Aorta (tissue), 5 donors: ENCODE data around the gene CDYL. TPM values are rescaled to one million over a fixed set of nuclear protein-coding genes. Genes with fewer than 3 reads are reported as not detected.

Experiments used
- ATAC-seq: fragments of 200-7000 bp; cut with Tn5 transposase; one replicate; pipeline ENCODE4 v1.9.1; 2022; ENCODE audit warnings: moderate library complexity; ENCODE audit not compliant: low FRiP score
- DNase-seq, 2 donors: peaks; one replicate each; pipeline ENCODE4 v3.0.0-alpha.2; 2020
- H3K27ac ChIP-seq, 2 donors: one replicate each; pipeline ENCODE4 v1.5.1; 2013; ENCODE audit warnings: low read length in 2 of 2, mild to moderate bottlenecking in 2 of 2, moderate library complexity in 2 of 2, control low read depth in 1 of 2, inconsistent platforms in 1 of 2, low read depth in 1 of 2
- H3K27me3 ChIP-seq, 2 donors: one replicate each; pipeline ENCODE4 v1.6.1; 2013; ENCODE audit warnings: control low read depth in 1 of 2, low read length in 1 of 2, mild to moderate bottlenecking in 1 of 2, moderate library complexity in 1 of 2; ENCODE audit not compliant: insufficient read depth in 2 of 2, control insufficient read depth in 1 of 2
- H3K36me3 ChIP-seq, 2 donors: one replicate each; pipeline ENCODE4 v1.6.1; 2013; ENCODE audit warnings: control low read depth in 1 of 2, low read length in 1 of 2, mild to moderate bottlenecking in 1 of 2; ENCODE audit not compliant: insufficient read depth in 2 of 2, control insufficient read depth in 1 of 2
- H3K4me1 ChIP-seq, 2 donors: one replicate each; pipeline ENCODE4 v1.6.1; 2013; ENCODE audit warnings: low read length in 2 of 2, control low read depth in 1 of 2, mild to moderate bottlenecking in 1 of 2, moderate library complexity in 1 of 2; ENCODE audit not compliant: insufficient read depth in 2 of 2, control insufficient read depth in 1 of 2
- H3K4me3 ChIP-seq, 2 donors: one replicate each; pipeline ENCODE4 v1.5.1; 2013; ENCODE audit warnings: low read length in 2 of 2, control low read depth in 1 of 2, mild to moderate bottlenecking in 1 of 2
- H3K9me3 ChIP-seq: one replicate; pipeline ENCODE4 v1.6.1; 2013; ENCODE audit warnings: mild to moderate bottlenecking, low read length; ENCODE audit not compliant: control insufficient read depth
- WGBS, 2 donors: extraction: QIAGEN DNeasy Blood & Tissue Kit; methylation state at CpG; one replicate each; pipeline ENCODE4 v1.1.7; 2013; 5-methylcytosine and 5-hydroxymethylcytosine counted together
- intact Hi-C, 2 donors: fragments of 100-400 bp; cut with DNase I; formaldehyde crosslinking; loops; one replicate each; pipeline versions ENCODE4 v1.14.2 to v1.15.0; 2022
- polyA plus RNA-seq, 2 donors: library from polyadenylated mRNA; stranded (reverse); fragments of 200-250 nt; gene quantifications; one replicate each; pipeline ENCODE4 v1.2.3, GENCODE V29; 2013
- total RNA-seq, 2 donors: library from RNA; stranded (reverse); fragmentation: NEBNext Ultra II Directional; extraction: Animal tissue kit (Norgen Biotek cat#: 25700); gene quantifications; one replicate each; pipeline ENCODE4 v1.2.1, GENCODE V29; 2021
- donor health status: healthy with polysubstance abuse.
- donor health status: Bipolar disorder and iron deficiency.
- donor health status: DM: no; HTN: no; CAD: no.
- donor health status: DM: no; HTN: no; CAD: no.
- donor health status: DM: yes; HTN: yes; CAD: no.

The CDYL gene
- total and polyA plus RNA-seq, 4 donors = 9.6 to 44.2 (median 26.4) TPM

- Histone ChIP-seq H3K27ac (no peak overlapping the region), H3K36me3 (no peaks in the 10 kb centered on the region), H3K9me3 (no peaks in the 10 kb centered on the region), H3K4me3 (no peak overlapping the region), H3K4me1 (no peaks in the 10 kb centered on the region), H3K27me3 (no peaks in the 10 kb centered on the region)
- intact Hi-C loops = no loop called here
- 83 to 87% methylated on average over 2 of the region's 2 CpGs for WGBS, 2 donors
- DNase-seq = no peak
- ATAC-seq = no peak
Measured at GRCh38 chr6:4962905-4963304, 186.7 kb downstream of the CDYL start.

GRCh38 chr6:4964675-4965561 lies 188.7 kb downstream of the CDYL start:
- no peaks in the 10 kb centered on the region for H3K4me1 ChIP-seq
- no peak overlapping the region for H3K27ac ChIP-seq
- H3K27me3 ChIP-seq = no peaks in the 10 kb centered on the region
- WGBS, 2 donors = 87 to 88% methylated on average over 22 of the region's 22 CpGs
- intact Hi-C loops = no loop called here
- ATAC-seq (no peak), DNase-seq (no peak)
- H3K4me3 ChIP-seq = no peak overlapping the region
- no peaks in the 10 kb centered on the region for H3K9me3 ChIP-seq
- no peaks in the 10 kb centered on the region for H3K36me3 ChIP-seq

DNA sequence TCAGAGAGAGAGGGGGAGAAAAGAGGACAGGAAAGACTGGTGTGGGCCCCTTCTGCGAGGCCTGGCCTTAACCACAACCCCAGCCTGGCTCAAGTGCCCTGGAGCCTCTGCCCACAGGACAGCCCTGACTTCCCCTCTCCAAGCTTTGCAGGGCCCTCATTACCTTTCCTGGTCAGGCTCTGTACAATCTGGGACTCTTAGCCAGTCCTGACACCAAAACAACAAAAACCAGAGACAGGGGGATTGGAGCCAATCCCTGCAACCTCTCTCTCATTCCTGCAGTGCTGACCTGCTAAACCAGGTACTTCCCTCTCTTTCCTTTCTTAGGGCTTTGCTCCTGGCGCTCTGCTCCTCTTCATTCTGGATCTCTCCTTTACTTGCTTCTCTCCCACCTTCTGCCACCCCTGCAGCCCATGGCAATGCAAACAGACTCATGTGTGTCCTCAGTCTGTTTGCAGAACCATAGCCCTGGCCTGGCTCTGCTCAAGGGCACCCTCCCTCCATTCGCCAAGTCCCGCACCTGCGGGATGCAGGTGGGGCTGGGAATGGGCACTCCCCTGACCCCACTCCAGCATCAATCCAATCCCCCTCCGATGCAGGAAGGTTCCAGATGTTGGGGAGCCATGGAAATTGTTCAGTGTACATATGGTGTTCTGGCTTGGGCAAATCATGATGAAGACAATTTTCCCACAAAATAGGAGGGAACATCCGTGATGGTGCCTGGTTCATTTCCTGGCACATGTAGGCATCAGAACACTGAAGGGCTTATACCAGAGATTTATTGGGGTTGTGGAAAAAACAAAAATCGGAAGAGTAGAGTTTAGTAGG lies 189.6 kb downstream of the CDYL start:
- intact Hi-C loops = no loop called here
- DNase-seq = no peak
- Histone ChIP-seq H3K4me3 (no peak overlapping the region), H3K27ac (no peak overlapping the region), H3K27me3 (no peaks in the 10 kb centered on the region), H3K4me1 (no peaks in the 10 kb centered on the region), H3K36me3 (no peaks in the 10 kb centered on the region), H3K9me3 (no peaks in the 10 kb centered on the region)
- WGBS, 2 donors = 93 to 97% methylated on average over 8 of the region's 8 CpGs
- ATAC-seq = no peak

DNA sequence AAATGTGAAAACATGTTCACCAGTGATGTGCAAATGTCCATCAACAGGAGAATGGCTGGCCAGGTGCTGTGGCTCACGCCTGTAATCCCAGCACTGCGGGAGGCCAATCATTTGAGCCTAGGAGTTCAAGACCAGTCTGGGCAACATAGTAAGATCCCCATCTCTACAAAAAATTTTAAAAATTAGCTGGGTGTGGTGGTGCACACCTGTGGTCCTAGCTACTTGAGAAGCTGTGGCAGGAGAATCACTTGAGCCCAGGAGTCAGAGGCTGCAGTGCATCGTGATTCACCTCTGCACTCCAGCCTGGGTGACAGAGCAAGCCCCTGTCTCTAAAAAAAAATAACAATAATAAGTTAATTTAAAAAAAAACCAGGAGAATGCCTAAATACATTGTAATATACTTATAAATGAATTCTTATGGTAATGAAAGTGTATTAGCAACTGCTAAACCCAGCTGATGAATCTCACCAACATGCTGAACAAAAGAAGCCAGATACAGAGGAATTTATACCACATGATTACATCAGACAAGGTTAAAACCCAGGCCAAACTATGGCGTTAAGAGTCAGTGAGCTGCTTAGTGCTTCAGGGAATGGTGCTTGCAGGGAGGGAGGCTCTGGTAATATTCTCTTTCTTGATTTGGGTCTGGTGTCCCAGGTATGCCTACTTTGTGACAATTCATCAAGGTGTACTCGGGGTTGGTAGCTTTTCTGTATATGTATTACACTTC lies 191.3 kb downstream of the CDYL start:
- intact Hi-C loops = no loop called here
- H3K27ac ChIP-seq = no peak overlapping the region
- H3K4me3 ChIP-seq = no peak overlapping the region
- no peaks in the 10 kb centered on the region for H3K27me3 ChIP-seq
- ATAC-seq (no peak), DNase-seq (no peak)
- no peaks in the 10 kb centered on the region for H3K9me3 ChIP-seq
- H3K36me3 ChIP-seq = no peaks in the 10 kb centered on the region
- no peaks in the 10 kb centered on the region for H3K4me1 ChIP-seq
- WGBS, 2 donors = 91 to 93% methylated on average over 5 of the region's 5 CpGs

DNA sequence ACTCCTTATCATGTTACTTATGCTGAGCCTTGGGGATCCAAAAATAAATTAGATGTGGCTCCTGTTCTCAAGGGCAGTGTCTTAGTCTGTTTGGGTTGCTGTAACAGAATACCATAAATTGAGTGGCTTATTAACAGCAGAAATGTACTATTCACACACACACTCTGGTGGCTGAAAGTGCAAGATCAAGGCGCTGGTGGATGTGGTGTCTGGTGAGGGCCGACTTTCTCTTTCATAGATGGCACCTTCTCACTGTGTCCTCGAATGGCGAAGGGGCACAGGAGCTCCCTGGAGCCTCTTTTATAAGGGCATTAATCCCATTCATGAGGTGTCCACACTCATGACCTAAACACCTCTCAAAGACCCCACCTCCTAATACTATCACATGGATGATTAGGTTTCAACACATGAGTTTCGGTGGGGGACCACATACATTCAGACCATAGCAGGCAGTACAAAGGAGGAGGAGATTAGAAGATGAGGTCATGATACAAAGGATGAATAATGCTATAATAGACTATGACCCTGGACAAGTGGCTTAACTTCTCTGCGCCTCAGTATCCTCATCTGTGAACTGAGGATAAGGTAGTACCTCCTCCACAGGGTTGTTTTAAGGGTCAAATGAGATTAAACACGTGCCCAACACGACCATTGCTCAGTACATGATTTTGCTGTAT lies 193.5 kb downstream of the CDYL start:
- DNase-seq (no peak), ATAC-seq (no peak)
- intact Hi-C loops = no loop called here
- Histone ChIP-seq H3K27ac (no peak overlapping the region), H3K4me3 (no peak overlapping the region), H3K36me3 (no peaks in the 10 kb centered on the region), H3K27me3 (no peaks in the 10 kb centered on the region), H3K9me3 (no peaks in the 10 kb centered on the region), H3K4me1 (no peaks in the 10 kb centered on the region)
- WGBS, 2 donors = 93 to 95% methylated on average over 8 of the region's 8 CpGs

DNA sequence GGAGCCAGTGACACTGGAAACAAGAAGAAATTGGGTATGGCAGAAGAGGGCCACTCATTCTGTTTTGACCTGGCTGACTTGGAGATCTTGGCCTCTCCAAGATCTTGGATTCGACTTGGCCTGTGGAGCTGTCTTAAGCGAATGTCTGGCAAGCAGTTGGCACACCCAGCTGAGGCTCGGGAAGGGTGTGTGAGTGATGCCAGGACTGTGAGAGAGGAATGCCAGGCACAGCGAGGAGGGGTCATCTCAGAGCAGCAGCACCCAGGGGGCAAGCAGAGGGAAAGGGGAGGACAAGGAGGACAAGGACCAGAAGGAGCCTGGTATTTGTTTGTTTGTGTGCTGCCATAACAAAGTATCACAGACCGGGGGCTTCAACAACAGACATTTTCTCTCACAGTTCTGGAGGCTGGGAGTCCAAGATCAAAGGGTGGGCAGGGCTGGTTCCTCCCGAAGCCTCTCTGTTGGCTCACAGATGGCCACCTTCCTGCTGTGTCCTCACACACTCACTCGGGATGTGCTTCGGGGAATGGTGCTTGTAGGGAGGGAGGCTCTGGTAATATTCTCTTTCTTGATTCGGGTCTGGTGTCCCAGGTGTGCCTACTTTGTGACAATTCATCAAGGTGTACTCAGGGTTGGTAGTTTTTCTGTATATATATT lies 194.7 kb downstream of the CDYL start:
- DNase-seq (no peak), ATAC-seq (no peak)
- Histone ChIP-seq H3K27ac (no peak overlapping the region), H3K9me3 (no peaks in the 10 kb centered on the region), H3K4me1 (no peaks in the 10 kb centered on the region), H3K27me3 (no peaks in the 10 kb centered on the region), H3K36me3 (no peaks in the 10 kb centered on the region), H3K4me3 (no peak overlapping the region)
- WGBS, 2 donors = 41 to 42% methylated on average over 9 of the region's 9 CpGs
- intact Hi-C loops = no loop called here

DNA sequence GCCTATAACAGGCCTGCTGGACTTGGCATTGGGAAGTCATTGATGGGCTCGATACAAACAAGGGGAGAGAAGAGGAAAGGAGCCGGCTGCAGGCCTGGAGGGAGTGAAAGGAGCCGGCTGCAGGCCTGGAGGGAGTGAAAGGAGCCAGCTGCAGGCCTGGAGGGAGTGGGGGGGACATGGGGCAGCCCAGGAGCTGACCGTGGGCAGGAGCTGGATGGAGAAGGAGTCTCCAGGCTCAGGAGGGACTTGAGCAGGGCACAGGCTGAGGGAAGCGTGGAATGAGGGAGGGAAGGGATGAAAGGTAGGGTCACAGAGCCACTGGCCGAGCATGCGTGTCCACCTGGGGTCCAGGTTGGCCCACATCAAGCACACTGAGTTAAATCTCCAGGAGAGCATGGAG lies 195.6 kb downstream of the CDYL start:
- DNase-seq = no peak
- no peak overlapping the region for H3K27ac ChIP-seq
- no peak overlapping the region for H3K4me3 ChIP-seq
- no peaks in the 10 kb centered on the region for H3K27me3 ChIP-seq
- H3K36me3 ChIP-seq = no peaks in the 10 kb centered on the region
- no peaks in the 10 kb centered on the region for H3K9me3 ChIP-seq
- intact Hi-C loops = no loop called here
- WGBS, 2 donors = 94 to 95% methylated on average over 7 of the region's 7 CpGs
- H3K4me1 ChIP-seq = no peaks in the 10 kb centered on the region
- peak; percentile 6 for ATAC-seq

- H3K9me3 ChIP-seq = no peaks in the 10 kb centered on the region
- H3K4me3 ChIP-seq = no peak overlapping the region
- H3K36me3 ChIP-seq = no peaks in the 10 kb centered on the region
- intact Hi-C loops = no loop called here
- no peak for ATAC-seq
- H3K27ac ChIP-seq = no peak overlapping the region
- no peaks in the 10 kb centered on the region for H3K4me1 ChIP-seq
- H3K27me3 ChIP-seq = no peaks in the 10 kb centered on the region
- 87 to 88% methylated on average over 10 of the region's 10 CpGs for WGBS, 2 donors
- no peak for DNase-seq
Measured at GRCh38 chr6:4972438-4972837, 196.2 kb downstream of the CDYL start.
